Measurements from ENCODE around the gene S100A3.
A peak's percentile ranks its signal among the peaks of the same experiment; 100 is the strongest.

DNA sequence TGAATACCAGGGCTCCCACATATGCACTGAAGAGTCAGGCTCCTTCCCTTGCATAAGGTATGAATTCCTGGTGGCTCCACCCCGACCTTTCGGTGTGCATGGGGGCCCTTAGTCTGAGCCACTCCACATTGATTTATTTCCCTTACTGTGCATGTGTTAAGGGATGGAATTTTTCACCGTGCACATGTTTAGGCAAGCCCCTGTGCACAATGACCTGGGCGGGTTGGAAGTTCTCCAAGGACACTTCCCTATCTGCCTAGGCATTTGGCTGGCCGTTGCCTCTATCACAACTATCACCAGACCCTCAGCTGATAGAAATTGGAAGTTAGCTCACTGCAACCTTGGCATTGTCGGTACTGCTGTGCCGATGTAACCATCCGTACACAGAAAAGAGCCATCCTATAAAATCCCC lies 22.9 kb downstream of the S100A3 start:
- TF ChIP-seq, protein P1, sequence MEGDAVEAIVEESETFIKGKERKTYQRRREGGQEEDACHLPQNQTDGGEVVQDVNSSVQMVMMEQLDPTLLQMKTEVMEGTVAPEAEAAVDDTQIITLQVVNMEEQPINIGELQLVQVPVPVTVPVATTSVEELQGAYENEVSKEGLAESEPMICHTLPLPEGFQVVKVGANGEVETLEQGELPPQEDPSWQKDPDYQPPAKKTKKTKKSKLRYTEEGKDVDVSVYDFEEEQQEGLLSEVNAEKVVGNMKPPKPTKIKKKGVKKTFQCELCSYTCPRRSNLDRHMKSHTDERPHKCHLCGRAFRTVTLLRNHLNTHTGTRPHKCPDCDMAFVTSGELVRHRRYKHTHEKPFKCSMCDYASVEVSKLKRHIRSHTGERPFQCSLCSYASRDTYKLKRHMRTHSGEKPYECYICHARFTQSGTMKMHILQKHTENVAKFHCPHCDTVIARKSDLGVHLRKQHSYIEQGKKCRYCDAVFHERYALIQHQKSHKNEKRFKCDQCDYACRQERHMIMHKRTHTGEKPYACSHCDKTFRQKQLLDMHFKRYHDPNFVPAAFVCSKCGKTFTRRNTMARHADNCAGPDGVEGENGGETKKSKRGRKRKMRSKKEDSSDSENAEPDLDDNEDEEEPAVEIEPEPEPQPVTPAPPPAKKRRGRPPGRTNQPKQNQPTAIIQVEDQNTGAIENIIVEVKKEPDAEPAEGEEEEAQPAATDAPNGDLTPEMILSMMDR (IDR thresholded peaks at IDR 0.05): no peak
- TF ChIP-seq SIN3A (IDR thresholded peaks at IDR 0.05; ENCODE audit: borderline replicate concordance, low read depth, low read length) (no peak), YY1 (IDR thresholded peaks at IDR 0.05; ENCODE audit: low read depth) (no peak), GABPA (IDR thresholded peaks at IDR 0.05; ENCODE audit: low read depth) (no peak), RAD21 (IDR thresholded peaks at IDR 0.05; ENCODE audit: low read length) (no peak), RFX5 (IDR thresholded peaks at IDR 0.05; ENCODE audit: low read length) (no peak), GATA2 (CRISPR knock-in tag; IDR thresholded peaks at IDR 0.05) (peak; percentile 64), MXI1 (IDR thresholded peaks at IDR 0.05; ENCODE audit: low read depth, low read length) (peak; percentile 22; the same call in 1 of the 2 replicates), RCOR1 (IDR thresholded peaks at IDR 0.05; ENCODE audit: low read length) (0 out of 2 replicates have a peak, but pooled peaks have one; percentile 8), TCF12 (IDR thresholded peaks at IDR 0.05) (no peak), SMC3 (IDR thresholded peaks at IDR 0.05; ENCODE audit: low read depth, low read length) (no peak), EZH2phosphoT487 (IDR thresholded peaks at IDR 0.05; ENCODE audit: borderline replicate concordance, low read depth) (no peak)
- TF ChIP-seq, protein P2, sequence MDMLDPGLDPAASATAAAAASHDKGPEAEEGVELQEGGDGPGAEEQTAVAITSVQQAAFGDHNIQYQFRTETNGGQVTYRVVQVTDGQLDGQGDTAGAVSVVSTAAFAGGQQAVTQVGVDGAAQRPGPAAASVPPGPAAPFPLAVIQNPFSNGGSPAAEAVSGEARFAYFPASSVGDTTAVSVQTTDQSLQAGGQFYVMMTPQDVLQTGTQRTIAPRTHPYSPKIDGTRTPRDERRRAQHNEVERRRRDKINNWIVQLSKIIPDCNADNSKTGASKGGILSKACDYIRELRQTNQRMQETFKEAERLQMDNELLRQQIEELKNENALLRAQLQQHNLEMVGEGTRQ (IDR thresholded peaks at IDR 0.05; ENCODE audit: borderline replicate concordance, low read depth, low read length): no peak
